ENCODE measurements around the gene ZYG11B.
"Not testable (repeated sequence)": the region's sequence is repeated elsewhere in the genome, so short reads cannot be mapped to it uniquely, and the experiment has no call there.

Gene ZYG11B

GRCh38 chr1:52726265-52727113, at the start of gene ZYG11B:
ZYG11B (plus strand) TSS chr1:52726453; CDS start chr1:52726654, 201 bp downstream.
- DNase-seq, result peak; percentile 45 to 81

- DNase-seq, result no peak
These were observed 49.0 kb upstream of the ZYG11B start for GRCh38 chr1:52677076-52677806.

GRCh38 chr1:52679048-52679447, 47.2 kb upstream of the ZYG11B start:
- DNase-seq, result no peak

GRCh38 chr1:52679498-52679897, 46.8 kb upstream of the ZYG11B start:
- DNase-seq, result no peak

GRCh38 chr1:52680353-52680752, 45.9 kb upstream of the ZYG11B start:
- no peak for DNase-seq

- no peak for DNase-seq
These were observed 45.1 kb upstream of the ZYG11B start for GRCh38 chr1:52681136-52681535.

- no peak for DNase-seq
These were observed 42.8 kb upstream of the ZYG11B start for GRCh38 chr1:52683367-52683940.

GRCh38 chr1:52684545-52684944, 41.7 kb upstream of the ZYG11B start:
- DNase-seq, result no peak

GRCh38 chr1:52686261-52686751, 39.9 kb upstream of the ZYG11B start:
- DNase-seq, result peak; percentile 14 to 32

GRCh38 chr1:52686830-52687229, 39.4 kb upstream of the ZYG11B start:
- DNase-seq, result no peak

GRCh38 chr1:52691821-52692220, 34.4 kb upstream of the ZYG11B start:
- no peak for DNase-seq

GRCh38 chr1:52692697-52693096, 33.6 kb upstream of the ZYG11B start:
- no peak for DNase-seq

- DNase-seq, result not testable (repeated sequence)
These were observed 32.9 kb upstream of the ZYG11B start for GRCh38 chr1:52693351-52693750.

- DNase-seq, result no peak
These were observed 32.4 kb upstream of the ZYG11B start for GRCh38 chr1:52693843-52694242.

GRCh38 chr1:52695627-52696026, 30.6 kb upstream of the ZYG11B start:
- DNase-seq, result no peak

- peak; percentile 60 to 74 for DNase-seq
These were observed 28.2 kb upstream of the ZYG11B start, which contains the start of gene COA7 for GRCh38 chr1:52697795-52698674. COA7 (minus strand) TSS chr1:52698347; CDS start chr1:52698326, 21 bp downstream.

GRCh38 chr1:52702886-52703787, 23.1 kb upstream of the ZYG11B start:
- peak; percentile 29 to 64 for DNase-seq

- no peak for DNase-seq
These were observed 20.1 kb upstream of the ZYG11B start for GRCh38 chr1:52706136-52706670.

GRCh38 chr1:52706941-52707926, 19.0 kb upstream of the ZYG11B start:
- DNase-seq, result no peak

All from NCI-H187 (cell line).